VCaP (cell line): ENCODE data around the gene ADAMTS14.

ENCODE experiments used
- H3K27ac ChIP-seq: fragments of 450-650 bp; 2 replicates; pipeline ENCODE4 v1.5.1; 2017
- TF ChIP-seq, protein P1 (sequence below): fragments of 450-650 bp; conservative IDR thresholded peaks from 2 replicates; pipeline ENCODE4 v1.5.1; 2017; ENCODE audit warnings: mild to moderate bottlenecking, moderate library complexity

The ADAMTS14 gene

GRCh38 chr10:70655316-70655715 is 17.0 kb upstream of the ADAMTS14 start:
- no peak overlapping the region for H3K27ac ChIP-seq
- TF ChIP-seq, protein P1, sequence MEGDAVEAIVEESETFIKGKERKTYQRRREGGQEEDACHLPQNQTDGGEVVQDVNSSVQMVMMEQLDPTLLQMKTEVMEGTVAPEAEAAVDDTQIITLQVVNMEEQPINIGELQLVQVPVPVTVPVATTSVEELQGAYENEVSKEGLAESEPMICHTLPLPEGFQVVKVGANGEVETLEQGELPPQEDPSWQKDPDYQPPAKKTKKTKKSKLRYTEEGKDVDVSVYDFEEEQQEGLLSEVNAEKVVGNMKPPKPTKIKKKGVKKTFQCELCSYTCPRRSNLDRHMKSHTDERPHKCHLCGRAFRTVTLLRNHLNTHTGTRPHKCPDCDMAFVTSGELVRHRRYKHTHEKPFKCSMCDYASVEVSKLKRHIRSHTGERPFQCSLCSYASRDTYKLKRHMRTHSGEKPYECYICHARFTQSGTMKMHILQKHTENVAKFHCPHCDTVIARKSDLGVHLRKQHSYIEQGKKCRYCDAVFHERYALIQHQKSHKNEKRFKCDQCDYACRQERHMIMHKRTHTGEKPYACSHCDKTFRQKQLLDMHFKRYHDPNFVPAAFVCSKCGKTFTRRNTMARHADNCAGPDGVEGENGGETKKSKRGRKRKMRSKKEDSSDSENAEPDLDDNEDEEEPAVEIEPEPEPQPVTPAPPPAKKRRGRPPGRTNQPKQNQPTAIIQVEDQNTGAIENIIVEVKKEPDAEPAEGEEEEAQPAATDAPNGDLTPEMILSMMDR: no peak

- H3K27ac ChIP-seq: no peak overlapping the region
- TF ChIP-seq, protein P1: no peak
Observed at GRCh38 chr10:70656489-70656888, 15.8 kb upstream of the ADAMTS14 start.

GRCh38 chr10:70657041-70657440 is 15.3 kb upstream of the ADAMTS14 start:
- TF ChIP-seq, protein P1: no peak
- H3K27ac ChIP-seq: no peak overlapping the region

GRCh38 chr10:70658582-70659136 is 13.6 kb upstream of the ADAMTS14 start:
- H3K27ac ChIP-seq: no peak overlapping the region
- TF ChIP-seq, protein P1: no peak

GRCh38 chr10:70659306-70659705 is 13.0 kb upstream of the ADAMTS14 start:
- no peak overlapping the region for H3K27ac ChIP-seq
- TF ChIP-seq, protein P1: no peak

- no peak overlapping the region for H3K27ac ChIP-seq
- TF ChIP-seq, protein P1: no peak
Observed at GRCh38 chr10:70660722-70661121, 11.6 kb upstream of the ADAMTS14 start.

DNA sequence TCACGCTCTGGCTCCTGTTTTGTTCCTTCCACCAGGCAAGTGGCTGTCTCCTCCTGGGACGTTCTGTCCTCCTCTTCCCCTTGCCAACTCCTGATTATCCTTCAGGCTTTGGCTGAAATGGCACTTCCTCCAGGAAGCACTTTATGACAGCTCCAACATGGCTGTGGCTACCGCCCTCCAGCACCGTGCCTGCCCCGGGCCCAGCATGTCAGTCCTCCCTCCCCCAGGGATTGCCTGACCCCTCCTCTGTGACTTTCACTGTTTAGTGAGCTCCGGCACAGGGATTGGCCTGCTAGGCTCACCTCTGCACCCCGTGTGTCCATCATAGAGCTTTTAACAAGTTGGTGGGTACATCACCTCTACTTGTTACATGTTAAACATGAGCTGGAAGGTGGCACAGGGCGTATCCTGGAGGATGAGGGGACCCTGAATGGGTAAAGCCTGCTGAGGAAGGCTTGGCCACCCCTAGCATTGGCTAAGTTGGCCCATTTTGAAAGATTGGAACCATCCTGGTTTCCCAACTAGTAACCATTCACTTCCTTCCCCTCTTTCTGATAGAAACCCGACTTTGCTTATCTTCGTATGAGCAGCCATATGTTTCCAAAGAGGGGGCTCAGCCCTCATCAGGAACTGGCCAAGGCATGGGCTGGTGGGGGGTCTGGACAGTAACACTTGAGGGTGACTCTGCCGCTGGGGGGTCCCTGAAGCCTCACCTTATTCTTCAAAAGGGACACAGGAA is 10.5 kb upstream of the ADAMTS14 start:
- TF ChIP-seq, protein P1: no peak
- no peak overlapping the region for H3K27ac ChIP-seq
